NCI-H446 (cell line): ENCODE results near the gene AEBP1.

ENCODE experiments used
- DNase-seq, 2 experiments: peaks; one replicate each; lab custom pipeline; 2025; lab: John Stamatoyannopoulos, UW

Gene AEBP1

GRCh38 chr7:44103923-44104859, at the start of gene AEBP1:
Gene AEBP1 (plus strand): TSS chr7:44104345. CDS start chr7:44104666, 321 bp downstream.
- no peak for DNase-seq

DNA sequence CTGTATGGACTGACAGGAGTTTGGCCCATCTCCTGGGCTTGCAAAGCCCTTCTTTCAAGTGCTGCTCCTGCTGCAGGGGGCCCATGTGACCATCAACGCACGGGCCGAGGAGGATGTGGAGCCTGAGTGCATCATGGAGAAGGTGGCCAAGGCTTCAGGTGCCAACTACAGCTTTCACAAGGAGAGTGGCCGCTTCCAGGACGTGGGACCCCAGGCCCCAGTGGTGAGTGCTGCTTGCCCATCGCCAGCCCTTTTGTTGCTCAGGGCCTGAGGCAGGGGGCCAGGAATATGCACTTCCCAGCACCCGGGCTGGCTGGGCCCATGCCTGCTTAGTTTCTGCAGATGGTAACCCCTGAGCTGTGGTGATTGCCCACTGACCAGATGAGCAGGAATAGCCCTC, 47.5 kb upstream of the AEBP1 start:
- DNase-seq = no peak

- DNase-seq = no peak
Observed at GRCh38 chr7:44057181-44057848, 46.8 kb upstream of the AEBP1 start.

- no peak for DNase-seq
Observed at GRCh38 chr7:44057849-44058758, 46.0 kb upstream of the AEBP1 start.

DNA sequence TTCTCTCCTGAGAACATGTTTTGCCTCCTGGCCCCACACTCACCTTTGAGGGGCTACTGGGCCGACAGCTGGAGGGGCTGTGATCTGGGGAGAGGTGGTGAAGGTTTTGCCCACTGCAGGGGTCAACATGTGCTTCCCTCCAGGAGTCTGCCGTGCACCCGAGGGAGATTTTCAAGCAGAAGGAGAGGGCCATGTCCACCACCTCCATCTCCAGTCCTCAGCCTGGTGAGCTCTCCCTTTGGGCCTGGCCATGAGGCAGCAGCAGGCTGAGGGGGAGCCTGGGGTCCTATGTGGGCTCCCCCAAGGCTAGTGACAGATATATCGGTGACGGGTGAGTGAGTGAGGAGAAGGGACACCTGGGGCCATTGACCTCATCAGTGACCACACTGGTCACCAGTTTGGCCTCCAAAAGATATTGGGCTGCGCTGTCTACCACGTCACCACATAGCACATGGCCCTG, 45.4 kb upstream of the AEBP1 start:
- DNase-seq = no peak

DNA sequence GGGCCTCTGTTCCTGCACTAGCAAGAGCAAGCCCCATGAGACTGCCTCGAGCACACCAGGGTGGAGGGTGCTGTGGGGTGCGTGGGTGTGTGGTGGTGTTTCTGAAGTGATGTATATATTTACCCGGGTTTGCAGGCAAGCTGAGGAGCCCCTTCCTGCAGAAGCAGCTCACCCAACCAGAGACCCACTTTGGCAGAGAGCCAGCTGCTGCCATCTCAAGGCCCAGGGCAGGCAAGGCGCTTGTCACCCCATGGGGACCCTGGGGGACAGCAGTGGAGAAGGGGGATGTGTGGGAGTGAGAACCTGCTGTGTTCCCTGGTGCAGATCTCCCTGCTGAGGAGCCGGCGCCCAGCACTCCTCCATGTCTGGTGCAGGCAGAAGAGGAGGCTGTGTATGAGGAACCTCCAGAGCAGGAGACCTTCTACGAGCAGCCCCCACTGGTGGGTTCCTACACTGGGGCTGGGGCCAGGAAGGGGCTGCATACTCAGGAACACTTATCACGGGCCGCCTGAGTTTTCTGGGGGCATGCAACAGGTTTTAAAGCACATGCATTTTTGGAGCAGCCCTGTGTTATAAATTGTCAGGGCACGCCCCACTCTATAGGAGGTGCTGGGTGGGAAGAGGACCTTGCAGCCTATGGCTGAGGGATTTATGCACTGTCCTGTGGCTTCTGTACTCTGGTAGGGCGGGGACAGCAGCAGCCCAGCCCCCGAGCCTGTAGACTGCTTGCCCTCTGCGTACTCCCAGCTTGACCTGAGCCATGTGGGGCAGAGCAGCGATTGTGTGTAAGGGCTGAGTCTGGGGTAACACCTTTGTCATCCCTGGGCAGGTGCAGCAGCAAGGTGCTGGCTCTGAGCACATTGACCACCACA, 44.7 kb upstream of the AEBP1 start:
- DNase-seq = no peak

GRCh38 chr7:44060091-44060947, 43.8 kb upstream of the AEBP1 start:
- no peak for DNase-seq

DNA sequence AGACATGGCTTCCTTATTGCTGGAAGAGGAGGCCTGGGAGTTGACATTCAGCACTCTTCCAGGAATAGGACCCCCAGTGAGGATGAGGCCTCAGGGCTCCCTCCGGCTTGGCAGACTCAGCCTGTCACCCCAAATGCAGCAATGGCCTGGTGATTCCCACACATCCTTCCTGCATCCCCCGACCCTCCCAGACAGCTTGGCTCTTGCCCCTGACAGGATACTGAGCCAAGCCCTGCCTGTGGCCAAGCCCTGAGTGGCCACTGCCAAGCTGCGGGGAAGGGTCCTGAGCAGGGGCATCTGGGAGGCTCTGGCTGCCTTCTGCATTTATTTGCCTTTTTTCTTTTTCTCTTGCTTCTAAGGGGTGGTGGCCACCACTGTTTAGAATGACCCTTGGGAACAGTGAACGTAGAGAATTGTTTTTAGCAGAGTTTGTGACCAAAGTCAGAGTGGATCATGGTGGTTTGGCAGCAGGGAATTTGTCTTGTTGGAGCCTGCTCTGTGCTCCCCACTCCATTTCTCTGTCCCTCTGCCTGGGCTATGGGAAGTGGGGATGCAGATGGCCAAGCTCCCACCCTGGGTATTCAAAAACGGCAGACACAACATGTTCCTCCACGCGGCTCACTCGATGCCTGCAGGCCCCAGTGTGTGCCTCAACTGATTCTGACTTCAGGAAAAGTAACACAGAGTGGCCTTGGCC, 43.0 kb upstream of the AEBP1 start:
- DNase-seq = no peak

DNA sequence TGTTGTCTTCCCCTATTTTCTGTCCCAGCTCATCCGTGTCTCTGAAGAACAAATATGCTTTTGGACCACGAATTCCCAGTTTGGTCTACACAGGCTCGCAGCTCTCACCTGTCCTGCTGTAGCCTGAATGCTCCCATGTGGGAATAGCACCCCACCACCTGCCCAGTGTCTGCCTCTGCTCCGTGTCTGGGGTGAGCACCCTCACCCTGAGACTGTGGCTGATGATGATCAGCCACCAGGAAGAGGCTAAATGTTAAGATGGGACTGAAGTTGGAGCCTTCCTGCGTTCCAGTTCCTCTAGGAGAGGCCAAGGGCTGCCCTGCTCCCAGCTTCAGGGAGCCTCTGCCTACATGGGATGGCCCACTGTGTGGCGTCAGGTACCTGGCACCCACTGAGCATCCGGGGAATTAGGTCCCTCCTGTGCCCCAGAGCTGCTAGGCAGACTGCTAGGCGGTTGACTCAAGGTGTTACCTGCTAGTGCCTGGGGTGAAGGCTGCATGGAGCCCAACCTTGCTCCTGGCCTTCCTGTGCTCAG, 42.4 kb upstream of the AEBP1 start:
- no peak for DNase-seq

GRCh38 chr7:44062180-44062902, 41.8 kb upstream of the AEBP1 start:
- no peak for DNase-seq

- DNase-seq = no peak
Observed at GRCh38 chr7:44062903-44063295, 41.2 kb upstream of the AEBP1 start.

DNA sequence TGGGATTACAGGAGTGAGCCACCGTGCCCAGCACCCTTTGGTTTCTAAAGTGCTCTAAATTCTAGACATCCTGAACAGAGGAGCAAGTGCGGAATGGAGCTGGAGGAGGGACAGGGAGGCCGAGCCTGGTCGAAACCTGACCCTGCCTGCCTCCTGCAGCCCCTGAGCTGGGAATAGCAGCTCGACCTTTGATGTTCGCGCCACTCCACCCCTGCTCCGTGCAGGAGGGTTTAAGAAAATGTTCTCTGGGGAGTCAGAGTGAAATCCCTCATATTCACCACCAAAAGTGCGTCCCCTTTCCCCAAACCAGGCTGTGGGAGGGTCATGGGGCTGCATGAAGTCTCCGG, 40.6 kb upstream of the AEBP1 start:
- DNase-seq = no peak

- DNase-seq = no peak
Observed at GRCh38 chr7:44063894-44064651, 40.1 kb upstream of the AEBP1 start.

GRCh38 chr7:44064791-44065430, 39.2 kb upstream of the AEBP1 start:
- DNase-seq = no peak

DNA sequence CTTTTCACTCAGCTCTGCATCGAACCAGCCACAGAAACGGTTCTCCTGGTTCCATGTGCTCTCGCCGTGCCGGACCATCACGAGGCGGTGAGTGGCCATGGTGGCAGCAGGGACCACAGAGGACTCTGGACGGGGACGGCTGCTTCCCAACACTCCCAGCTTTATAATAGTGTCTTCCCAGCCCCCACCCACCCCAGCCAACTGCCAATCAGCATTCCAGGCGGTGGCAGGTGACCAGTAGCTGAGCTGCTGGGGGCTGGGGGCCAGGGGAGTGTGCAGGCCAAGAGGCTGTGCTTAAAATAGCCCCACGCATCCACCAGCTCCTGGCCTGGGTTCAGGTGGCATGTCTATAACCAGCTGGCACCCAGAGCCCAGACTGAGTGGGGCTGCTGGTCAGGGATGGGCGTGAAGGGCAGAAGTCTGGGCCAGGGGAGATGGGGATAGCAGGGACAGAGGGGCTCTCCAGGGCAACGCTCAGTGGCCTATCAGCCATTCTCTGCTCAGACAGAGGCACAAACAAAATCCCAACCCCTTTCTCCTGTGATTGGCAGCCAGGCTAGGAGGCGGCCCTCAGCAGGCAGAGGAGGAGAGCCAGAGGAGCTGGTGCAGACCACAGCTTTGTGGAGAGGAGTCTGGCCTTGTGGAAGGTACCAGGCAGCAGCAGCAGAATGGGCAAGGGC, 38.6 kb upstream of the AEBP1 start, which contains the start of gene PGAM2:
TSS of gene PGAM2 (minus strand) at position 137 of the 680 bp plus-strand sequence. CDS start at position 99, 38 bp downstream.
- DNase-seq = peak in 1 of 2 experiments; percentile 57

DNA sequence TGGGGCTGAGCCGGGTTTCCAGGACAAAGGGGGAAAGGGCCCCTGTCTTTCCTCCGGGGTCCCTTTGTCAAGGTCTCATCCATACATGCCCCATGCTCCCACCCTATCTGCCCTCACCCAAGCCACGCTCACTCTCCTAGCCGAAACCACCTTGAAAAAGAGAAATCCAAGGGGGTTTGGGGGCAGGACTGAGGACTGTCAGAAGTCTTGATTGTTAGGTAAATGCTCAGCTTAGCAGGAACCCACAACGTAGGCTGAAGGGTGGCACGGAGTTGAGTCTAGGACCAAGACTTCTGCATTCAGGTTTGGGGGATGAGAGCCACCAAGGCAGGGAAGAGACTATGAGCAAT, 38.1 kb upstream of the AEBP1 start:
- DNase-seq = no peak
